GM18505 (cell line): ENCODE measurements around the gene GABRB2.
"Not testable (repeated sequence)": the region's sequence is repeated elsewhere in the genome, so short reads cannot be mapped to it uniquely, and the experiment has no call there.

Experiments used
- ATAC-seq: cut with Tn5 transposase; IDR thresholded peaks from one replicate; pipeline ENCODE4 v1.9.1; 2021; ENCODE audit not compliant: unreplicated experiment
- POLR2A ChIP-seq: IDR thresholded peaks from 4 replicates; pipeline ENCODE4 v1.6.1; 2011; ENCODE audit warnings: borderline replicate concordance; ENCODE audit not compliant: insufficient read depth, insufficient read length; ENCODE audit errors: extremely low read depth

The GABRB2 gene

DNA sequence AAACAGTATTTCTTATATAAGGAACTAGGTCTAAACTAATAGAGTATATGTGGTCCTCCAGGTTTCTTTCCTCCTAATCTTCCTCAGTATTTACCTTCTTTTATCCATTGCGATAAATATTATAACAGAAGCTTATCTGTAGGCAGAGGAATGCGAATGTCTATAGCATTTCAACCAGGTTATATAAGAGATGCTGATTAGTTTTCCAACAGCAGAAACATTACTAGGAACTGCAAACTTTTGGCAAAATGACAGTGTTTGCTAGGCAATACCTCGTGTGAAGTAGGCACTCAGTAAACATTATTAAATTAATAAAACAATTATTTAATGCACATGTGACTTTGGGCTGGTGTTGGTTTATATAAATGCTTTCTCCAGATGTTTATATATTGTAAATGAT lies 206.5 kb downstream of the GABRB2 start:
- no peak for TF ChIP-seq POLR2A
- ATAC-seq: no peak

DNA sequence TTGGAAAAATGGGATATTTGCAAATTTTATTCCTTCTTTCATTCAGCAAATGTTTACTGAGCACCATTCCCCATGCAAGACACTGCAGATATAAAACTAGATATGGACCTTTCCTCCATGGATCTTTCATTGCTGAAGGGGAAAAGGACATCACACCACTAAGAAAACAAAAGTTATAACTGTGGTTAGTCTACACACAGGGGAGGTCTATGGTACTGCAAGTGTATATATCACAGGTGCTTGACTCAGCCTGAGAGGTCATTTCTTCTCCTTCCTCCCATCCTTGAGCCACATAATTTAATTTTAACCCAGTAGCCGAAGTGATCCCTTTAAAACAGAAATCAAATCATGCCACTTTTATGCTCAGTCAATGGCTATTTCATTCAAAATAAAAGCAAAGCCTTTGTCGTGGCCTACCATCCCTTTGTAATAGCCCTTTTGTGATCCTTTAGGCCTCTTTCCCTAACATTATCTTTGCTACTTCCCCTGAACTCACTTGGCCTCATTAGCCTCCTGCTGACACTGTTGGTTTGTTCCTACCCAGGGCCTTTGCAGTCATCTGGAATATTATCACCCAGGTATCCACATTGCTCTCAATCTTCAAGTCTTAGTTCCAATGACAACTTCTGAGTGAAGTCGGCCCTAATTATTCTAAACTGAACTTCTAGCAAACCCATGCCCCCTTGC lies 213.2 kb downstream of the GABRB2 start:
- TF ChIP-seq POLR2A: no peak
- no peak for ATAC-seq

DNA sequence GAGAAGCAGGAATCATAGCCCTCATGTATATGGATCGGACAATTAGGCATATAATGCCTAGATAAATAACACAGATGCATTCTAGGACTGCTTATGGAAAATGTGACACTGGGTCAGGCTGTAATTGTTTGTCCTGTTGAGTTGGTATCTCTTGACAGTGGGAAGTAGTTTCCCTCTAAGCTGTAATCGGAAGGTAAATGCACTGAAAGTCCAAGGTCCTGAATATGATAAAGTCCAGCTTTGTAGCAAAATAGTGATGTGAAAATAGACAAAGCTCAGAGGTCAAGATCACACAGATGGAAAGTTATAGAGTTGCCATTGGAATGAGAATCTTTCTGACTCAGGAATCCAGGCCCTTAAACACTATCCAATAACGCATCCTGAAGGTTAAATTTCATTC lies 214.2 kb downstream of the GABRB2 start:
- no peak for TF ChIP-seq POLR2A
- ATAC-seq: no peak

DNA sequence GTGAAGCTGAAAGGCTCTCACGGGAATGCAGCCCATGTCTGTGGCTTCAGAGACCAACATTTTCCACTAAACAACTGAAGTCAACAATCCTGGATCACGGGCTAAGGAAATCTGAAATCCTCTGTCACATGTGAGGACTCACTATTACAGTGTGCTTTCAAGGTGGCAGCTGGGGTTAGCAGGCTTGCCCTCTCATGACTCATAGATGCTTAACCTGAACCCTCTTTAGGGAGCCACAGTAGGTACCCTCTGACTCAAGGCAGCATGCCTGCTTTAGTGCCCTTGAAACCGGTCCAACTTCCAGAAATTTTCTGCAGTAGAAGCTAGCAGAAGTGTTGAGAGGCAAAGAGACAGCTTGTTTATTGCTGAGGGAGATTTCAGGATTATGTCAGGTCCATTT lies 232.5 kb downstream of the GABRB2 start:
- ATAC-seq: no peak
- TF ChIP-seq POLR2A: no peak

DNA sequence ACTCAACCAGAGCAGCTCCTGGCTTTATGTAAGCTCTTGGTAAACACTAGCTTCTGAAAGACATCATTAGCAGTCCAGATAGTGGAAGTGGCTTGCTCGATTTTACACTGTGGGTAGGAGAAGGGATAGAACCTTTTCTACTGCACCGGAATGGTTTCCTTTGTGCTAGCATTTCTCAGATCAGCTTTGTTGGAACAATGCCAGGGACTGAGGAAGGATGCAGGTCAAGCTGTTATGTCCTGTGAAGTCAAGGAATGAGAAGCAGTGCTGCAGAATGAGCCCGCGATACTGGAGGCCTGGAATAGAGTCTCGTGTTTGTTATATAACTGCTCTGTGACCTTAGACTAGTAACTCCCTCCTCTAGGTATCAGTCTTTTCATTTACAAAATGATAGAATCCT lies 233.6 kb downstream of the GABRB2 start:
- TF ChIP-seq POLR2A: no peak
- no peak for ATAC-seq

DNA sequence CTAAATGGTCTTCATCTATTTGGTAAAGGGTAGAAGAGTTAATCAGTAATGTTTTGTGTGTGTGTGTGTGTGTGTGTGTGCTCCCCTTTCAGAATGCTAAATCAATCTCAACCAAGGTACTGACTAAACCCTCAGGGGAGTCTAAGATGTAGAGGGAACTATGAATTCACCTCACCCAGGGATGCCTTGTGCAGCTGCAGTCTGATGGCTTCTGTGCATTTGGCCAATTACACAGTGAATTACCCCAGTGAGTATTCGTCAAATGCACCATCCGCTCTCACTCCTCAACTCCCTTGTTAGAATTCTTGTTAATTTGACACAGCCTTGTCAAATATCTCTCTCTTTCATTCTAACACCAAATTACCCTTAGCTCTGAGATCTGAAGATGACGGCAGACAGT lies 234.6 kb downstream of the GABRB2 start:
- no peak for ATAC-seq
- no peak for TF ChIP-seq POLR2A

DNA sequence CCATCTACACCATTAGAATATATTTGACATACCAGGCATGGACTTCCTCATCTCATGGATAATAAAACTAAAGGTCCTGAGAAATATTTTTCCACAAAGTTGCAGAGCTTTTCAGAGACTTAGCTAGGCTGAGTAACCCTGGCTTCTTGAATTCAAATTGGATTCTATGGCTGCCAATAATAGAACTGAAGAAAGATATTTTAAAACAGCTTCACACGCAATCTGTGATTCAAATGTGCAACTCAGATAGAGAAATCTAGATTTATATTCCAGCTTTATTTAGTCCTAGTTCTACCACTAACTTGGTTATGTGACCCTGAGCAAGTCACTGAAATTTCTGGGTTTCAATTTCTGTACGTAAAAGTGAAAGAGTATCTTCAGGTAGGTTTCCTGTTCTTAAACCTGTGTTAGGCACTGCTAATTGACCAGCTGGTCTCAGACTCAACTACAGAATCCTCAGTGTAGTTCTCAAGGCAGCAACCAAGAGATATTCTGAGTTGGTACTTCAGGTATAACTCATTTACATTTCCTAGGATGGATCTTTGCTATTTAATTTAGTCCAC lies 235.3 kb downstream of the GABRB2 start:
- no peak for TF ChIP-seq POLR2A
- ATAC-seq: peak; percentile 72

DNA sequence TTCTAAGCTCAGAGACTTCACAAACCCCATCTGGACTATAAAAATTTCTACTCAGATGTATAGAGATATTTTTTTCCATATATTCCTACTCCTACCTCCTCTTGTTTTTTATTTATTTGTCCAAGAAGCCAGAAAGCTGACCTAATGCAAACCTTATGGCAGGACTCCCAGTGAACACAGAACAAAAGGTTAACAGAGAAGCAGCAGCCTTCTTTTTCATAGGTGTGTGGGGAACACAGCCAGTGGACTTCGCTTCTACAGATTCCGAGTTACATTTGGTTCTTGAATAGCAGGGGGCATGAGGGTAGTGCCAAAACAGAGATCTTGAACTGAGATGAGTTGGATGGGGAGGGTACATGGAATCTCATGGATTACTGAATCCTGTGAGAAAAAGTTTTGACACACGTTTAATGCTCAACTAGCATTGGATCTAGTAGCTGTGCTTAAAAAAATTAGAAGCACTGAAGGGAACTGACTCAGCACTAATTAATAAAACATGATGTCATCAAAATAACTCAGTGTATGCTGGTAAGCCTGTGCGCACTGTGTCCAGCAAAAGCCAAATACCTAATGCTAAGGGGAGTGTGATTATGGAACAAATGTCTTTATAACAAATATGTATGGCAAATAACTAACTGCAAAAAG lies 240.1 kb downstream of the GABRB2 start:
- ATAC-seq: no peak
- no peak for TF ChIP-seq POLR2A

DNA sequence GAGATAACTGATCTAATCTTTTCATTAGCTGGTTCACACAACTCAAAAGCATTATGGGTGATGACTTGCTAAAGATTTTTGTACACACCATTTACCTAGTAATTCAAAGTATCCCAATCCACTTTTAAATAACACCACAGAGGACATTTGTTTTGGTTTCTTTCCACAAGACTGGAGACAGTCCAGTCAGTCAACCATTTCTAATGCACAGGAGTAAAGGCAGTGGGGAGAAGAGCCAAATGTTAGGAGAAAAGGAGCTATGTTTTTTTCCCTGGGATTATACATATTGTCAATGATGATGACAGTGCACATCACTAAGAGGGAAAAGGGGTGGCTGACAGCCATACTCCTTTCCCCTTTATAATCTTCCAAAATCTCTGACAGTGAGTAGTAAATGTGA lies 240.9 kb downstream of the GABRB2 start:
- TF ChIP-seq POLR2A: no peak
- ATAC-seq: no peak

DNA sequence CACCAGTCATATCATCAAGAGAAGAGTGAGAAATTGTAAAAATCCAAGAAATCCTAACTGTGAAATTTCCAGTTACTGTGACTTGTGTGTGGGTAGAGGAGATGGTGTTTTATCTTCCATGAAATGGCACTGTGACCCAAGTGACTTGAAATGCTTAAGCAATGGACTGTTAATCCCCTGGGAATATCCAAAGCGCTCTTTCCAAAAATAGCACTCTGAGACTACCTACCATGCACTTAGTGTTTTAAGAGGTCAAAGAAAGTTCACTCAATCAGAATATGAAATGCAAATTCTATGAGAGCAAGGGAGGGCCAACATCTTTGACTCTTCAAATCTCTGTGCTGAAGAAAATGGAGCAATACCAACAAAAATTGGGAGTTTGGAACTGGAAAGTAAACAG lies 244.0 kb downstream of the GABRB2 start:
- no peak for ATAC-seq
- TF ChIP-seq POLR2A: no peak

DNA sequence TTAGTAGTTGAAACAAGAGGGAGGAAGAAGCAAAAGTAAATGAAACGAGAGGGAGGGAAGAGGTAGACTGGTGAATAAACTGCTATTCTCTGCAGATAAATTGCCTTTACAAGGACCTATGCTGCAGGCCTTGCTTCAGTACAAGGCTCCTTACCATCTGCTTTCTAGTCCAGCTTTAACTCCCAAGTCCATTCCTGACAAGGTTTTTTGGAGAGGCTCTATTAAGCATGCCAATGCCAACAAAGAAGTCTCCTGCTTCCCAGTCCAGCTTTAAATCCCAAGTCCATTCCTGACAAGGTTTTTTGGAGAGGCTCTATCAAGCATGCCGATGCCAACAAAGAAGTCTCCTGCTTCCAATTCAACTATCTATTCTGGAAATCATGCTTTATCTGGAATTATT lies 244.9 kb downstream of the GABRB2 start:
- ATAC-seq: no peak

DNA sequence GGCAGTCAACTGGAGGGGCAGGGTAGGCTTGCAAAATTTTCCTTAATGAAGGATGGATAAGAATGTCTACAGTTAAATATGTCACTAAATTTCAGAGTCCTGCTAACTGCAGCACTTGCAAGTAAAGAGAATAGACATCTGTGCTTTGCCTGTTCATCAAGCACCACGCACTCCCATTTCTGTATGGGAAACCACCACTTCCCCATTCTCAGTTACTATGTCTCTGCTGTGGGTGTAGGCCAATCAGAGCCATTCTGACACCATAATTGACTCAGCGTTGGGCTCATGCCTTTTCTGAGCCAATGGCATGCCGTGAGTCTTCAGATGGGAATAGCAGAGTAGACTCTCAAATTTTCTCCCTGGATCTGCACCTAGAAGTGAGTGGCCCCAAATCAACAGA lies 247.5 kb downstream of the GABRB2 start:
- TF ChIP-seq POLR2A: no peak
- ATAC-seq: peak; percentile 95

More for the DNA sequence above, 244.9 kb downstream of the GABRB2 start:
- TF ChIP-seq POLR2A: no peak

DNA sequence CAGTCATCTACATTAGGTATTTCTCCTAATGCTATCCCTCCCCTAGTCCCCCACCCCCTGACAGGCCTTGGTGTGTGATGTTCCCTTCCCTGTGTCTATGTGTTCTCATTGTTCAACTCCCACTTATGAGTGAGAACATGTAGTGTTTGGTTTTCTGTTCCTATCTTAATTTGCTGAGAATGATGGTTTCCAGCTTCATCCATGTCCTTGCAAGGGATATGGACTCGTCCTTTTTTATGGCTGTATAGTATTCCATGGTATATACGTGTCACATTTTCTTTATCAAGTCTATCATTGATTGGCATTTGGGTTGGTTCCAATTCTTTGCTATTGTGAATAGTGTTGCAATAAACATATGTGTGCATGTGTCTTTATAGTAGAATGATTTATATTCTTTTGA lies 249.1 kb downstream of the GABRB2 start:
- not testable (repeated sequence) for ATAC-seq

DNA sequence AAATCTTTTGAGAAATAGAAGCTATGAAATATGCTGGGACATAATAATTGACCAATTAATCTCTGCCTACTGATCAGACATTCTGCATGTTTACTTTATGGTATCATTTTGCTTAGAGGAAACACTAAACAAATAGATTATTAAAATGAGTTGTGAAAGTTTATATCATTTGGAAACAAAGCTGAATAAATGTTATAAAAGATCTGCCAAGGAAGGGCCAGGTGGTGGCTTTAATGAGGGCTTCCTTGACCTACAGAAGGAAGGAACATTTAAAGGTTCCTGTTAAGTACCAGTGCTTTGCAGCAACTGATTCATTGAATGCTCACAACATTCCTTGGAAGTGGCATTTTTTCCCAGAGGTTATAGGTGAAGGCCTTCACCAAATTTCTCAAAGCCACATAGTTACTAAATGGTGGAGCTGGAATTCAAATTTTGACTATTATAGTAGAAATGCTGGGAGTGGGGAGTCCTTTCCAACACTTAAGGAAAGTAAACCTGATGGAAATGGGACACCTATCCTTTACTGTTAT lies 250.7 kb downstream of the GABRB2 start:
- no peak for TF ChIP-seq POLR2A
- no peak for ATAC-seq

DNA sequence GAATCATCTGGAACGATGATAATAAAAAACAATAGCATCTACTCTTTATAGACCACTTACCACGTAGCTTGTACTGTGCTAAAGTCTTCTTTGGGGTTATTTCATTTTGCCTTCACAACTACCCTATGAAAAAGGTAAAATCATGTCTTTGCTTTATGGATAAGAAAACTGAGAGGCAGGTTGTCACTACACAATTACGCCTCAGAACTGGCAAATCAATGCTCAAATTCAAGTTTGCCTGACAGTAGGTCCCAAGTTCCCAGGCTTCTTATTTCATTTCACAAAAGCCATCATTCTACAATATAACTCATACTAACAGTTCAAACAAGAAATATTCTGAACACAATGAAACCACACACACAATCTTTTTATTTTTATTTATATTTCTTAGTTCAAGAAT lies 258.5 kb downstream of the GABRB2 start:
- ATAC-seq: no peak
- TF ChIP-seq POLR2A: no peak

DNA sequence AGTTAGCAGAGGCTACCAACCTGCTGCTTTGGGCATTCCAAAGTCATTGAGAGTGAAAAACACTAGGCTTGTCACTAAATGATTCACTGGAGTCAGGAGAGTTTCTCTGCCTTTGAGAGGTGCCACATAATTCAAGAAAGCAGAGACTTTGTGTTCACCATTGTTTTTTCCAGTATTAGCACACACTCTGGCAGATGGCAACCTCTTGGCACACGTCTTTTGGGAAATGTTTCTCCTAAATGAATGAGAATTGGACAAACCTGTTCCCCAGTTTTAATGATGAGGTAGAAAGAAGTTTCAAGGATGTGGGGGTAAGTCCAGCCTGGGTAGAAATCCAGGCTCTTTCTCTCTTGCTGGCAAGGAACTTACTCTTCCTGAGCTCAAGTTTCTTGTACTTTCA lies 259.1 kb downstream of the GABRB2 start:
- no peak for ATAC-seq
- TF ChIP-seq POLR2A: no peak
